SU-DHL-6 (cell line): ENCODE measurements around the gene TCHHL1.

Source experiments
- CTCF ChIP-seq: fragments of 200-600 bp; sonication (generic); IDR thresholded peaks from one replicate; pipeline ENCODE4 v1.5.1; 2017; ENCODE audit warnings: antibody characterized with exemption, mild to moderate bottlenecking, low read length, moderate library complexity; ENCODE audit not compliant: insufficient read depth, poor library complexity, severe bottlenecking
- EZH2phosphoT487 ChIP-seq: fragments of 200-600 bp; sonication (generic), shearing (Covaris generic); conservative IDR thresholded peaks from 2 replicates; pipeline ENCODE4 v1.6.1; 2018; ENCODE audit warnings: mild to moderate bottlenecking, antibody characterized with exemption, low read length, moderate library complexity, mixed read lengths

- no peak for TF ChIP-seq CTCF
- TF ChIP-seq EZH2phosphoT487, result no peak
These were observed 21.7 kb downstream of the TCHHL1 start for GRCh38 chr1:152067150-152067549.
